ENCODE results near the gene ELN.
"Not testable (repeated sequence)": the region's sequence is repeated elsewhere in the genome, so short reads cannot be mapped to it uniquely, and the experiment has no call there.

The ELN gene

DNA sequence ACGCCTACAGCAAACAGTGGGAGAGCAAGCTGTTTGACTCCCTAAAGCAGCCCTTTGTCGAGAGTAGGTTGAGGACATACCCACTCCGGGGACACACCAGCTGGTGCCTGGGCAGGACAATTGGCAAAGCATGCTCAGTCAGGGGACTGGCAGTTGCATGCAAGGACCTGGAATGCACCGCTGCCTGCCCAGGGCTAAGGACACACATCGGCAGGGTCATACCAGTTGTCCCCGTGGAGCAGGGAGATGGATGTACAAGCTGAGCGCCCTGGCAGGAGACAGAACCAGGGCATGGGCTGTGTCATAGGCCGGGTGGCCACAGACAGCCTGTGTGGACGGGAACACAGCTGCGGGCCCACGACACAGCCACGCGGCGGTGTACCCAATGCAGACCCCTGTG lies 18.3 kb upstream of the ELN start:
- peaks cover 43% of the 10 kb centered on the region for H3K4me1 Mint-ChIP-seq
- TF ChIP-seq, protein P1, sequence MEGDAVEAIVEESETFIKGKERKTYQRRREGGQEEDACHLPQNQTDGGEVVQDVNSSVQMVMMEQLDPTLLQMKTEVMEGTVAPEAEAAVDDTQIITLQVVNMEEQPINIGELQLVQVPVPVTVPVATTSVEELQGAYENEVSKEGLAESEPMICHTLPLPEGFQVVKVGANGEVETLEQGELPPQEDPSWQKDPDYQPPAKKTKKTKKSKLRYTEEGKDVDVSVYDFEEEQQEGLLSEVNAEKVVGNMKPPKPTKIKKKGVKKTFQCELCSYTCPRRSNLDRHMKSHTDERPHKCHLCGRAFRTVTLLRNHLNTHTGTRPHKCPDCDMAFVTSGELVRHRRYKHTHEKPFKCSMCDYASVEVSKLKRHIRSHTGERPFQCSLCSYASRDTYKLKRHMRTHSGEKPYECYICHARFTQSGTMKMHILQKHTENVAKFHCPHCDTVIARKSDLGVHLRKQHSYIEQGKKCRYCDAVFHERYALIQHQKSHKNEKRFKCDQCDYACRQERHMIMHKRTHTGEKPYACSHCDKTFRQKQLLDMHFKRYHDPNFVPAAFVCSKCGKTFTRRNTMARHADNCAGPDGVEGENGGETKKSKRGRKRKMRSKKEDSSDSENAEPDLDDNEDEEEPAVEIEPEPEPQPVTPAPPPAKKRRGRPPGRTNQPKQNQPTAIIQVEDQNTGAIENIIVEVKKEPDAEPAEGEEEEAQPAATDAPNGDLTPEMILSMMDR (IDR thresholded peaks at IDR 0.05; ENCODE audit: unreplicated experiment in 3 of 3) = no peak
- no peaks in the 10 kb centered on the region for H3K36me3 Mint-ChIP-seq (ENCODE audit: low read depth)
- H3K4me3 Mint-ChIP-seq = no peak overlapping the region
- H3K27ac Mint-ChIP-seq = no peak overlapping the region
- peaks cover 22% of the 10 kb centered on the region for H3K27me3 Mint-ChIP-seq (ENCODE audit: low read depth)
- H3K9me3 Mint-ChIP-seq = no peaks in the 10 kb centered on the region

DNA sequence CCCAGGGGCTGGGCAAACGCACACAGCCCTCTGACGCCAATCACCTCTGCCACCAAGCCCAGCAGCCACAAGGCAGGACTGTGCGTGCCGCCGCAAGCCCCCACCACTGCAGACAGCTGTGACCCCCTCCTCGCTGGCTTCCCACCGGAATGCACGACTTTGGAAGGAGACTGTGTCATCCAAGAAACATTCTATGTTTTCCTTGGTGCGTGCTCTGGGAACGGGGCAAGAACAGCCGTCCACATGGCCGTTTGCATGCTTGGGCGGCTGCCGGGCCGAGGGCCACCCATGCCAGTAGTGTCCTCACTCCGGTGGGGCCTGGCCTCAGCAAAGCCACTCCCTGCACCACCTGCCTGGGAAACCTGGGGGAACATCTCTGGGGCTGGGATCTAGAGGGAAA lies 17.6 kb upstream of the ELN start:
- peaks cover 39% of the 10 kb centered on the region for H3K4me1 Mint-ChIP-seq
- H3K27me3 Mint-ChIP-seq (ENCODE audit: low read depth) = peaks cover 22% of the 10 kb centered on the region
- H3K4me3 Mint-ChIP-seq = no peak overlapping the region
- H3K9me3 Mint-ChIP-seq = no peaks in the 10 kb centered on the region
- no peaks in the 10 kb centered on the region for H3K36me3 Mint-ChIP-seq (ENCODE audit: low read depth)
- peak overlapping the region in 1 of 3 experiments; percentile 47 for H3K27ac Mint-ChIP-seq
- TF ChIP-seq, protein P1 (IDR thresholded peaks at IDR 0.05; ENCODE audit: unreplicated experiment in 3 of 3) = no peak

DNA sequence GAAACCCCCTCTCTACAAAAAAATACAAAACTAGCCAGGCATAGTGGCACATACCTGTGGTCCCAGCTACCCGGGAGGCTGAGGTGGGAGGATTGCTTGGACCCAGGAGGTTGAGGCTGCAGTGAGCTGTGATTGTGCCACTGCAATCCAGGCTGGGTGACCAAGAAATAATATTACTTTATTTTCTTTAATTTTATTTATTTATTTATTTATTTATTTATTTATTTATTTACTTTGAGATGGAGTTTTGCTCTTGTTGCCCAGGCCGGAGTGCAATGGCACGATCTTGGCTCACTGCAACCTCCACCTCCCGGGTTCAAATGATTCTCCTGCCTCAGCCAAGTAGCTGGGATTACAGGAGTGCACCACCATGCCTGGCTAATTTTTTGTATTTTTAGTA lies 16.6 kb upstream of the ELN start:
- not testable (repeated sequence) for H3K27ac Mint-ChIP-seq; H3K36me3 Mint-ChIP-seq (ENCODE audit: low read depth); H3K4me3 Mint-ChIP-seq; H3K9me3 Mint-ChIP-seq
- H3K4me1 Mint-ChIP-seq = peaks cover 28% of the 10 kb centered on the region
- H3K27me3 Mint-ChIP-seq (ENCODE audit: low read depth) = peaks cover 19% of the 10 kb centered on the region

DNA sequence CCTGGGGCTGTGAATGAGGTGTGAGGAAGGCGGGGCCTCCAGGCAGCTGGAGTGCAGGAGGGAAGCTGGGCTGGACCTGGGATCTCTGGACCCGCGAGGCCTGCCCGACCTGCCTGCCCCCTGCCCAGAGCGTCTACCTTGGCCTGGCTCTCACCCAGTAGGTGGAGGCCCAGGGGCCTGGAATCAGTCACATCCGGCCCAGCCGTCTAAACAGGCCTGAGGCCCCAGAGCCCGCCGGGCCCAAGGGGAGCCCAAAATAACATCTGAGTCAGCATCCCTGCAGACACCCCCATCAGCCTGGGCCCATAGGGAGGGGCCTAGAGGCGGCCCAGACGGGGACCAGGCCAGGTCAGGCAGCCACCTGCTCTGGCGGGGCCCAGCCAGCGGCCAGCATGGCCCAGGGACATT lies 15.1 kb upstream of the ELN start:
- no peaks in the 10 kb centered on the region for H3K36me3 Mint-ChIP-seq (ENCODE audit: low read depth)
- H3K27me3 Mint-ChIP-seq (ENCODE audit: low read depth) = peaks cover 21% of the 10 kb centered on the region
- TF ChIP-seq, protein P1 (IDR thresholded peaks at IDR 0.05; ENCODE audit: unreplicated experiment in 3 of 3) = no peak
- no peak overlapping the region for H3K27ac Mint-ChIP-seq
- H3K4me3 Mint-ChIP-seq = no peak overlapping the region
- no peaks in the 10 kb centered on the region for H3K9me3 Mint-ChIP-seq
- H3K4me1 Mint-ChIP-seq = peaks cover 25% of the 10 kb centered on the region

- TF ChIP-seq, protein P1 (IDR thresholded peaks at IDR 0.05; ENCODE audit: unreplicated experiment in 3 of 3) = no peak
- Mint-ChIP-seq H3K4me1 (peaks cover 28% of the 10 kb centered on the region), H3K4me3 (no peak overlapping the region), H3K9me3 (no peaks in the 10 kb centered on the region), H3K27ac (no peak overlapping the region), H3K27me3 (ENCODE audit: low read depth) (peaks cover 21% of the 10 kb centered on the region), H3K36me3 (ENCODE audit: low read depth) (no peaks in the 10 kb centered on the region)
Measured at GRCh38 chr7:74013539-74014272, 14.3 kb upstream of the ELN start.

DNA sequence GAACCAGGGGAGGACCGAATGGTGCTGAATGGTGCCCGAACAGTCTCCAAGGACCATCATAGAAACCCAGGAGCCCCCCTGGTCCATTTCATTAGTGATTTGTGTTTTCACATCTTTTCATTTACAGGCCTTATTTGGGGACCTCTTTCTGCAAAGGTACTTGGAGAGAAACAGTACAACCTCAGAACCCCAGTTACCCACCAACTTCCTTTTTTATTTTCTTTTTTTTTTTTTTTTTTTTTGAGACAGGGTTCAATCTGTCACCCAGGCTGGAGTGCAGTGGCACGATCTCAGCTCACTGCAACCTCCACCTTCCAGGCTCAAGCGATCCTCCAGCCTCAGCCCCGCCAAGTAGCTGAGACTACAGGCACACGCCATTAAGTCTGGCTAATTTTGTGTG lies 13.0 kb upstream of the ELN start:
- Mint-ChIP-seq H3K4me1 (peaks cover 27% of the 10 kb centered on the region), H3K9me3 (no peaks in the 10 kb centered on the region), H3K36me3 (ENCODE audit: low read depth) (no peaks in the 10 kb centered on the region), H3K27me3 (ENCODE audit: low read depth) (peaks cover 23% of the 10 kb centered on the region), H3K27ac (no peak overlapping the region), H3K4me3 (no peak overlapping the region)
- TF ChIP-seq, protein P1 (IDR thresholded peaks at IDR 0.05; ENCODE audit: unreplicated experiment in 3 of 3) = no peak
